Bronchial epithelial cell (primary cell): ENCODE measurements around the gene NOTCH1. TPM values are rescaled to one million over a fixed set of nuclear protein-coding genes. Genes with fewer than 3 reads are reported as not detected.

ENCODE experiments used
- DNase-seq: peaks from one replicate; pipeline ENCODE4 v3.0.0-alpha.2; 2010; ENCODE audit warnings: low read depth
- FAIRE-seq: peaks from 2 replicates; lab custom pipeline; 2011; peaks lifted over from hg19 to GRCh38; lab: Jason Lieb, UNC
- H3K27me3 ChIP-seq: 2 replicates; pipeline ENCODE4 v1.5.1; 2011; ENCODE audit warnings: low read length; ENCODE audit not compliant: control insufficient read depth, insufficient read depth
- H3K36me3 ChIP-seq: 2 replicates; pipeline ENCODE4 v1.5.1; 2011; ENCODE audit warnings: low read length; ENCODE audit not compliant: control insufficient read depth, insufficient read depth
- H3K4me3 ChIP-seq: 2 replicates; pipeline ENCODE4 v1.5.1; 2011; ENCODE audit warnings: mild to moderate bottlenecking, low read depth, low read length, control low read depth
- total RNA-seq: library from RNA; depleted of rRNA; stranded (reverse); fragments of >200 nt; gene quantifications from 2 replicates; pipeline ENCODE4 v1.2.1, GENCODE V29; 2014
- TF ChIP-seq, protein P1 (sequence below): IDR thresholded peaks from 2 replicates; pipeline ENCODE4 v1.5.1; 2011; ENCODE audit warnings: mild to moderate bottlenecking, moderate library complexity, low read length, control low read depth, inconsistent platforms; ENCODE audit not compliant: insufficient read depth, severe bottlenecking

The NOTCH1 gene
- total RNA-seq, 1 donor from 2014 or later = 70.0 TPM

DNA sequence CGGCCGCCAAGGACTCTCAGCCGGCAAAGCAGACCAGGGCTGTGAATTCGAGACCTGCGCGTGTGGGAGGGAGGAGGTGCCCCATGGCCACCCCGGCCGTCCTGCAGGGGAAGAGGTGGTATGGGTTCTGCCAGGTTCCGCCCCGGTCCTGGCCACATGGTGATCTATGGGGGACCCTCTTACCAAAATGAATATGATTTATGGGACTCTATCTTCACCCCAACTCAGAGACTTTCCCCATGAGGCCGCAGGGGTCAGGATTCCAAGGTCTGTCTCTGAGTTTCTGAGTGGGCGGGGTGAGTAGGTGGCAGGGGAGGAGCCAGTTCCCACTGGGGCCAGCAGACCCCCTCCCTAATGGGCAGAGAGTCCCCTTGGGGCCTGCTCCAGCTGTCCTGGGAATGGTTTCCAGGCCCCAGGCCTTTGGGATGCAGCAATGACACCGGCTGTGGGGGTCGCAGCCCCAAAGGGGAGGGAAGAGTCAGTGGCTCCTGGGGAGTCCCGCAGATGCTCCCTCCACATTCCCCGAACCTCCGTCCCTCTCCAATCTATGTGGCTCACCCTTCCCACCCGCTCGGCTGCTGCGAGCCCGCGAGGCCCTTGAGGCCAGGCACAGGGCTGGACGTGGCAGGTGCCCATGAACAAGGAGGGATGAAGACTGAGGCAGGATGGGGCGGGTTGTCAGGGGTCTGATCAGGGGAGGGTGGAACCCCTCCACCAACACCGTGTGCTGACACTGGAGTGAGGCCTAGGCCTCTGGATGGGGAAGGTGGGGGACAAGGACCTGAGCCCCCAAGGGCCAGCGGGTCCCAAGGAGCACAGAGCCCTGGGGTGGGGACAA lies 20.1 kb upstream of the NOTCH1 start:
- H3K4me3 ChIP-seq = no peak overlapping the region
- no peaks in the 10 kb centered on the region for H3K36me3 ChIP-seq
- DNase-seq = no peak
- H3K27me3 ChIP-seq = peaks cover 3% of the 10 kb centered on the region
- TF ChIP-seq, protein P1, sequence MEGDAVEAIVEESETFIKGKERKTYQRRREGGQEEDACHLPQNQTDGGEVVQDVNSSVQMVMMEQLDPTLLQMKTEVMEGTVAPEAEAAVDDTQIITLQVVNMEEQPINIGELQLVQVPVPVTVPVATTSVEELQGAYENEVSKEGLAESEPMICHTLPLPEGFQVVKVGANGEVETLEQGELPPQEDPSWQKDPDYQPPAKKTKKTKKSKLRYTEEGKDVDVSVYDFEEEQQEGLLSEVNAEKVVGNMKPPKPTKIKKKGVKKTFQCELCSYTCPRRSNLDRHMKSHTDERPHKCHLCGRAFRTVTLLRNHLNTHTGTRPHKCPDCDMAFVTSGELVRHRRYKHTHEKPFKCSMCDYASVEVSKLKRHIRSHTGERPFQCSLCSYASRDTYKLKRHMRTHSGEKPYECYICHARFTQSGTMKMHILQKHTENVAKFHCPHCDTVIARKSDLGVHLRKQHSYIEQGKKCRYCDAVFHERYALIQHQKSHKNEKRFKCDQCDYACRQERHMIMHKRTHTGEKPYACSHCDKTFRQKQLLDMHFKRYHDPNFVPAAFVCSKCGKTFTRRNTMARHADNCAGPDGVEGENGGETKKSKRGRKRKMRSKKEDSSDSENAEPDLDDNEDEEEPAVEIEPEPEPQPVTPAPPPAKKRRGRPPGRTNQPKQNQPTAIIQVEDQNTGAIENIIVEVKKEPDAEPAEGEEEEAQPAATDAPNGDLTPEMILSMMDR = no peak
- FAIRE-seq = no peak

DNA sequence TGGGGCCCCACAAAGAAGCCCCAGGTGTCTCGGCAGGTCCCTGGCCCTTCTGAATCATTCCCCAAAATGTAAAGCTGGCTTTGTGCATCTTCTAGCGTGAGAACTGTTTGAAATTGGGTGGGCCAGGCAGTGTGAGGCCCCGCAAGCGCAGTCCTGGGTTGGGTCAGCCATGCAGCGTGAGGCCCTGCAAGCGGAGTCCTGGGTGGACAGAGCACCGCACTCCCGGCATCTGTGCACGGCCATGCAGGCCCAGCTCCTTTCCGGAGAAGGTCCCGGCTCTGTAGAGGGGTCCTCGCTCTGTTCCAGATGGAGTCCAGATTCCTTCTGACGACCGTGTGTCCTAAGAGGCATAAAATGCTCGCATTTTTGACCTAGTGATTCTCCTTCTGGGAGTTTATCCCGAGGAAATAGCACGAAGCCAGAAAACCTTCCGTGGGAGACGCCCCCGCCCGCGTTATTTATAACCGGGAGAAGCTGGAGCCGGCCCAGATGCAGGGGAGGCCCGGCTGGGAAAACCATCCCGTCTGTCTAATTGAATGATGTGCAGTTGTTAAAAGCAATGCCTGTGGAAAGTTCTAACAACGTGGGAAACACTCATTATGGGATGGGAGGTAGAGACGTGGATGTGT lies 19.4 kb upstream of the NOTCH1 start:
- DNase-seq (no peak), FAIRE-seq (no peak)
- H3K27me3 ChIP-seq = peaks cover 3% of the 10 kb centered on the region
- no peak overlapping the region for H3K4me3 ChIP-seq
- TF ChIP-seq, protein P1 = no peak
- no peaks in the 10 kb centered on the region for H3K36me3 ChIP-seq

DNA sequence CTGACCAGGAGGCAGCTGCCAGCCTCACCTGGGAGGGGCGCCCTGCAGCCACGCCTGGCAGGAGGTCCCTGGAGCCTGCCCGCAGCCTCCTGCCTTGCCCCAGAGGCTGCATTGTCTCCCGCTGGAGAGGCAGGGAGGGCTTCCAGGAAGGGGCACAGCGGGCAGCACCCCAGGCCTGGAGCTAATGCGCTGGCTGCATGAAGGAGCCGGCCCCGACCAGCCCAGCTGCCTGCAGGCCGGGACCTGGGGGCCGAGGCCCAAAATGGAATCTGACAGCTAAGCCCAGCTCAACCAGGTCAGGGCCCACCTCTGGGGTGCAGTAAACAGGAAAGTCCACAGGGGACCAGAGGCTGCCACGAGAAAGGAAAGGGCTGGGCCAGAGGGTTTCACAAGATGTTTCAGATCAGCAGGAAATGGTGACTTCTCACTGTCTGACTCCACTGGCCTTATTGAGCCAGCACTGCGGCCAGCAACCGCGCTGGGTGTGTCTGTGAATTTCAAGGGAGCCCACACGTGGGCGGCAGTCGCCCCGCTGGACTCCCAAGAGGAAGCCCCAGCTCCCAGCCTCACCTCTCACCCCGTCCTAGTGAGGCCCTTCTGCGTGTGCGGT lies 18.6 kb upstream of the NOTCH1 start:
- FAIRE-seq (no peak), DNase-seq (peak; percentile 42)
- no peaks in the 10 kb centered on the region for H3K36me3 ChIP-seq
- TF ChIP-seq, protein P1 = no peak
- H3K4me3 ChIP-seq = no peak overlapping the region
- peaks cover 3% of the 10 kb centered on the region for H3K27me3 ChIP-seq

DNA sequence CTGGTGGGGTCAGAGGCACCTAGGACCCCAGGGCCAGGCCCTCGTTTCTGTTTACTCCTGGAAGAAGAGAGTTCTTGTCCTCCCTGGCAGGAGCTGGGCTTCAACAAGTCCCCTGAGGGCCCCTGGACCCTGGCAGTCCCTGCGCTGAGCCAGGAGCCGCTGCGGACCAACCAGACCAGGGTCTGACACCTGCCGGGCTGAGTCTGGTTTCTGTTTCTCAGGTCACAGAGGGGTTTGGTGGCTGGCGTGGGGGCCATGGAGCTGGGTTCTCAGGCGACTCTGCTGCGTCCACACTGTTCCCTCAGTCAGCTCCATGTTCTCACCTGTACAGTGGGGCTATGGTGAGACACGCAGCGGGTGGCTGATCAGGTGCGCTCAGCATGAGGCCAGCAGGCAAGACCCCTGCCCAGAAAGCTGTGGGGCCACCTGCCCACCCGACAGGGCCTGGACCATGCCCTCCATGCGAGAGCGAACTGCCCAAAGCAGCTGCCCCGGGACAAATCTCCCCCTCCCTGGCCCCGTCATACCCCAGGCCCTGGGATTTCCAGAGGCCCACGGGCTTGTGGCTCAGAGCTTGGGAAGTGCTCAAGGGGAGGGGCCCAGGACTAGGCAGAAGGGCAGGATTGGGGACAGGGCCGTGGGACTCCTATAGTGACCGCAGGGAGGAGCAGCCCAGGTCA lies 17.9 kb upstream of the NOTCH1 start:
- no peak overlapping the region for H3K4me3 ChIP-seq
- H3K27me3 ChIP-seq = peaks cover 3% of the 10 kb centered on the region
- no peaks in the 10 kb centered on the region for H3K36me3 ChIP-seq
- DNase-seq = no peak
- TF ChIP-seq, protein P1 = no peak
- no peak for FAIRE-seq

DNA sequence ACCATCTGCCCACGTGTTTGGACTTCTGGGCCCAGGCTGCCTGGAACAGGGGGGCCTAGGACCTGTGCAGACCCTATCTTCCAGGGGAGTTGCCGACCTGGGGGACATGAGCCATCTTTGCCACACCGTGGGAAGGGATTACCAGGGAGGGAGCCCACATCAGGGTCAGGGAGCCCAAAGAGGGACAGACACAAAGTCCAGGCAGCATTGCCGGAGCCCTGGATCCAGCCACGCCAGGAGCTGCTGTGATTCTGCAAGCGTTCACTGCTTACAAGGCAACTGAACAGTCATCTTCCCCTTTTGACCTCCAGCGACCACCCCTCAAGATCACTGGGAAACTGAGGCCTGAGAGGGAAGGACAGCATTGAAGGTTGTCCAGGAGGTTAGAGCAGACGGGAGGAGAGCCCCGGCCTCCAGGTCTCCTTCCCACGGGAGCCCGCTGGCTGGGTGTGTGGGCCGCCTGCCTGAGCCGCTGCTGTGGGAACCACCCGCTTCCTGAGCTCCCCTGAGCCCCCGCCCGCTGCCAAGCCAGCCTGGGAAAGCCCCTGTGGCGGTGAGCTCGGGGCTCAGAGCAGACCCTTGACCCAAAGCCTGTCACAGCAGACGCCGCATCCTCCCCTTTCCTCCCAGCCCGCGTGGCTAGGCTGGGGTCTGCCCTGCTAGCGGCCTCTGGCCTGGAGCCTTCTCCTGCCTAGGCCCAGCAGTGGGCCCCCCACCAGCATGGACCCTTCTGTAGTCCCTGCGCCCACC lies 17.1 kb upstream of the NOTCH1 start:
- TF ChIP-seq, protein P1 = no peak
- no peak for FAIRE-seq
- H3K4me3 ChIP-seq = no peak overlapping the region

More for the DNA sequence above, 17.1 kb upstream of the NOTCH1 start:
- no peaks in the 10 kb centered on the region for H3K36me3 ChIP-seq
- H3K27me3 ChIP-seq = peaks cover 3% of the 10 kb centered on the region
- no peak for DNase-seq
